Vagina (tissue), 2 donors: Measurements from ENCODE around the gene LINGO1. TPM values are rescaled to one million over a fixed set of nuclear protein-coding genes. Genes with fewer than 3 reads are reported as not detected.

Source experiments
- DNase-seq, 2 donors: peaks; one replicate each; pipeline ENCODE4 v3.0.0-alpha.2; 2017; ENCODE audit errors: extremely low spot score in 2 of 2
- H3K27ac ChIP-seq: fragments of 200-600 bp; sonication (generic); one replicate; pipeline ENCODE4 v1.5.1; 2019
- H3K27me3 ChIP-seq: fragments of 200-600 bp; sonication (generic); one replicate; pipeline ENCODE4 v1.5.1; 2019
- H3K36me3 ChIP-seq, 2 donors: fragments of 200-600 bp; sonication (generic); one replicate each; pipeline ENCODE4 v1.5.1; 2017 to 2019
- H3K4me1 ChIP-seq: fragments of 200-600 bp; sonication (generic); one replicate; pipeline ENCODE4 v1.5.1; 2019
- H3K4me3 ChIP-seq, 2 donors: fragments of 200-600 bp; sonication (generic); 1 replicate in 1 of 2; 2 replicates in 1 of 2; pipeline ENCODE4 v1.5.1; 2016 to 2019
- H3K9me3 ChIP-seq: fragments of 200-600 bp; sonication (generic); one replicate; pipeline ENCODE4 v1.5.1; 2019
- POLR2A ChIP-seq, 2 donors: fragments of 450-650 bp; IDR thresholded peaks; one replicate each; pipeline ENCODE4 v1.6.1; 2017; ENCODE audit warnings: antibody characterized with exemption in 2 of 2, mild to moderate bottlenecking in 2 of 2, moderate library complexity in 2 of 2
- POLR2AphosphoS5 ChIP-seq, 2 donors: sonication (generic); formaldehyde crosslinking; IDR thresholded peaks; one replicate each; pipeline ENCODE4 v1.9.0; 2017; ENCODE audit warnings: antibody characterized with exemption in 2 of 2, mild to moderate bottlenecking in 2 of 2, low read depth in 1 of 2; ENCODE audit not compliant: insufficient read depth in 1 of 2
- intact Hi-C: fragments of 100-400 bp; cut with DNase I; formaldehyde crosslinking; loops from one replicate; pipeline ENCODE4 v1.15.1; 2023
- total RNA-seq: library from RNA; depleted of rRNA; stranded (reverse); fragments of >200 nt; gene quantifications from one replicate; pipeline ENCODE4 v1.2.3, GENCODE V29; 2016
- TF ChIP-seq, protein P1 (sequence below), 3 experiments: fragments of 450-650 bp in 2 of 3; fragments of 200-600 bp in 1 of 3; sonication (generic) in 1 of 3; IDR thresholded peaks; one replicate each; pipeline ENCODE4 v1.5.1; 2017 to 2019; ENCODE audit warnings: antibody characterized with exemption in 3 of 3, mild to moderate bottlenecking in 2 of 3, moderate library complexity in 2 of 3

The LINGO1 gene
- total RNA-seq, 1 donor from 2014 or later, result 4.7 TPM

- intact Hi-C loops, result no loop called here
- H3K27ac ChIP-seq, result no peak overlapping the region
- peaks cover 16% of the 10 kb centered on the region for H3K4me1 ChIP-seq
- no peaks in the 10 kb centered on the region for H3K36me3 ChIP-seq
- no peak overlapping the region for H3K4me3 ChIP-seq
- DNase-seq, result no peak
- no peaks in the 10 kb centered on the region for H3K27me3 ChIP-seq
- no peak for TF ChIP-seq POLR2AphosphoS5 (IDR thresholded peaks at IDR 0.05; ENCODE audit: insufficient read depth in 1 of 2, low read depth in 1 of 2)
- TF ChIP-seq, protein P1, sequence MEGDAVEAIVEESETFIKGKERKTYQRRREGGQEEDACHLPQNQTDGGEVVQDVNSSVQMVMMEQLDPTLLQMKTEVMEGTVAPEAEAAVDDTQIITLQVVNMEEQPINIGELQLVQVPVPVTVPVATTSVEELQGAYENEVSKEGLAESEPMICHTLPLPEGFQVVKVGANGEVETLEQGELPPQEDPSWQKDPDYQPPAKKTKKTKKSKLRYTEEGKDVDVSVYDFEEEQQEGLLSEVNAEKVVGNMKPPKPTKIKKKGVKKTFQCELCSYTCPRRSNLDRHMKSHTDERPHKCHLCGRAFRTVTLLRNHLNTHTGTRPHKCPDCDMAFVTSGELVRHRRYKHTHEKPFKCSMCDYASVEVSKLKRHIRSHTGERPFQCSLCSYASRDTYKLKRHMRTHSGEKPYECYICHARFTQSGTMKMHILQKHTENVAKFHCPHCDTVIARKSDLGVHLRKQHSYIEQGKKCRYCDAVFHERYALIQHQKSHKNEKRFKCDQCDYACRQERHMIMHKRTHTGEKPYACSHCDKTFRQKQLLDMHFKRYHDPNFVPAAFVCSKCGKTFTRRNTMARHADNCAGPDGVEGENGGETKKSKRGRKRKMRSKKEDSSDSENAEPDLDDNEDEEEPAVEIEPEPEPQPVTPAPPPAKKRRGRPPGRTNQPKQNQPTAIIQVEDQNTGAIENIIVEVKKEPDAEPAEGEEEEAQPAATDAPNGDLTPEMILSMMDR (IDR thresholded peaks at IDR 0.05), result no peak
- no peak for TF ChIP-seq POLR2A (IDR thresholded peaks at IDR 0.05)
- H3K9me3 ChIP-seq, result no peaks in the 10 kb centered on the region
These were observed 29.9 kb downstream of the LINGO1 start for GRCh38 chr15:77602800-77603199.

DNA sequence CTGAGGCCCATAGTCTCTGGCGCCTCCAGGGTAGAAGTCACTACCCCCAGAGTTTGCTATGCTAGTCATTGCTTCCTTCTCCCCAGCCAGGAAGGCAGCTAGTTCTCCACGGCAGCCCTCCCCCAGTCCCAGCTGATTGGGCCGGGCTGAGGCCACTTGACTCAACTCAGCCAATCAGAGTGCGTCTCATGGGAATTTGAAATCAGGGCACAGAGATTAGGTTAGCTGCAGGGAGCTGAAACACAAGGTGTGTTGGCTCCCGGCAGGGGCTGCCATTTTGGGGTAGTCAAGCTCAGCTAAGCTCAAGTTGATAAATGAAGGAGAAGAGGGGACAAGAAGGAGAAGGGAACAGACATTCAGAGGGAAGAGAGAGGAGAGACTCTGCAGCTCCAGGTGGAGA is 32.8 kb downstream of the LINGO1 start:
- no peak overlapping the region for H3K4me3 ChIP-seq
- H3K27me3 ChIP-seq, result no peaks in the 10 kb centered on the region
- H3K4me1 ChIP-seq, result no peaks in the 10 kb centered on the region
- intact Hi-C loops, result no loop called here
- no peak for DNase-seq
- TF ChIP-seq POLR2A (IDR thresholded peaks at IDR 0.05) (no peak), POLR2AphosphoS5 (IDR thresholded peaks at IDR 0.05; ENCODE audit: insufficient read depth in 1 of 2, low read depth in 1 of 2) (no peak)
- TF ChIP-seq, protein P1 (IDR thresholded peaks at IDR 0.05), result no peak
- no peak overlapping the region for H3K27ac ChIP-seq
- no peaks in the 10 kb centered on the region for H3K9me3 ChIP-seq
- no peaks in the 10 kb centered on the region for H3K36me3 ChIP-seq

- no peaks in the 10 kb centered on the region for H3K36me3 ChIP-seq
- no peaks in the 10 kb centered on the region for H3K9me3 ChIP-seq
- no peaks in the 10 kb centered on the region for H3K4me1 ChIP-seq
- DNase-seq, result no peak
- TF ChIP-seq POLR2A (IDR thresholded peaks at IDR 0.05) (no peak), POLR2AphosphoS5 (IDR thresholded peaks at IDR 0.05; ENCODE audit: insufficient read depth in 1 of 2, low read depth in 1 of 2) (no peak)
- TF ChIP-seq, protein P1 (IDR thresholded peaks at IDR 0.05), result no peak
- intact Hi-C loops, result no loop called here
- no peak overlapping the region for H3K27ac ChIP-seq
- H3K27me3 ChIP-seq, result no peaks in the 10 kb centered on the region
- no peak overlapping the region for H3K4me3 ChIP-seq
These were observed 33.4 kb downstream of the LINGO1 start for GRCh38 chr15:77599357-77599756.

DNA sequence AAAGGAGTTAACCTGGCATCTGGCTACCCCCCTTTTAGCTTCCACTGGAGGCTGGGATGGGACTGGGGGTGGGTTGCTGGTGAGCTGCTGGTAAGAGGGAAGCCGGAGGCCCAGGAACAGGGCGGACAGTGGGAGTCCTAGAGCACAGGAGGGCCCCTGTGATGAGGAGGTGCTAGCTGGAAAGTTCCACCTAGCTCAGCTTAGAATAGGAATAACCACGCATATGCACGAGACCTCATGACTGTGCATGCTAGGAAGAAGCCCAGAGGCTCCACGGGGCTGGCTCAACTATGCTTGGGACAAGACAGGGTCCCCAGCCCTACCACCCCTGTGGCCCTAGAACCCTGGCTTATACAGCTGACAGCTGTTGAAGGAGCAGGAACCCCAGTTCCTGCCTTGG is 34.1 kb downstream of the LINGO1 start:
- no peak for TF ChIP-seq POLR2AphosphoS5 (IDR thresholded peaks at IDR 0.05; ENCODE audit: insufficient read depth in 1 of 2, low read depth in 1 of 2)
- TF ChIP-seq, protein P1 (IDR thresholded peaks at IDR 0.05), result no peak
- no peak for TF ChIP-seq POLR2A (IDR thresholded peaks at IDR 0.05)
- no peak overlapping the region for H3K4me3 ChIP-seq
- no peak overlapping the region for H3K27ac ChIP-seq
- H3K4me1 ChIP-seq, result no peaks in the 10 kb centered on the region
- no peaks in the 10 kb centered on the region for H3K9me3 ChIP-seq
- DNase-seq, result no peak
- intact Hi-C loops, result no loop called here
- H3K27me3 ChIP-seq, result no peaks in the 10 kb centered on the region
- H3K36me3 ChIP-seq, result no peaks in the 10 kb centered on the region

DNA sequence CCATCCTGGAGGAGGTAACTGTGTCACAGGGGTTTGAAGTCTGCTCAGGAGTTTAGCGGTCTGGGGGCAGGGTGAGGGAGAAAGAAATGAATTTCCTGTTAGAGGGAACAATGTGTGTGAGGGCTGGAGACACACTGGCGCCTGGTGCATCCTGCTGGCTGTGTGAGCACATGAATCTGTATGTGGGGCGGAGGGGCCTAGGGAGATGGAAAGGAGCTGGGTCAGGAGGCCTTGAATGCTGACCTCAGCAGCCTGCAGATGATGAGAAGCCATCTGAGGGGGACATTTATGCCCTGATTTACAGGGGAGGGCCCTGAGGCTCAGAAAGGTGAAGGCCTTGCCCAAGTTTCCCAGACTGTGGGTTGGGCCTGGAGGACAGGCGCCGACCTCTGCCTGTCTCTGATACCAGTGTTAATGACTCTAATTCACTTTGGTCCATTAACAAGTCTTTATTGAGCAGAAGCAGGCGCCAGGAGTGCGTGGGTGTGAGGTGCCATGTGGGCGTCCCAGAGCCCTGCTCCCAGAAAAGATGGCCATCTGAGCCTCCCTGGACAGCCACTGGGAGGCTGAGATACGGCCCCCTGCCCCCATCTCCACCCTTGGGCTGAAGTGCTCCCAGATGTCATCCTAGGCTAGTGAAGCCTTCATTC is 34.8 kb downstream of the LINGO1 start:
- no peaks in the 10 kb centered on the region for H3K4me1 ChIP-seq

More for the DNA sequence above, 34.8 kb downstream of the LINGO1 start:
- DNase-seq, result no peak
- TF ChIP-seq, protein P1 (IDR thresholded peaks at IDR 0.05), result no peak
- TF ChIP-seq POLR2A (IDR thresholded peaks at IDR 0.05) (no peak), POLR2AphosphoS5 (IDR thresholded peaks at IDR 0.05; ENCODE audit: insufficient read depth in 1 of 2, low read depth in 1 of 2) (no peak)
- Histone ChIP-seq H3K27me3 (no peaks in the 10 kb centered on the region), H3K4me3 (no peak overlapping the region), H3K9me3 (no peaks in the 10 kb centered on the region), H3K27ac (no peak overlapping the region), H3K36me3 (no peaks in the 10 kb centered on the region)
- intact Hi-C loops, result no loop called here
